Gastroesophageal sphincter (tissue), 4 donors: ENCODE measurements around the gene ZFP42. TPM values are rescaled to one million over a fixed set of nuclear protein-coding genes. Genes with fewer than 3 reads are reported as not detected.

Experiments
- ATAC-seq: fragments of 150-250 bp; one replicate; pipeline ENCODE4 v1.9.1; 2016; ENCODE audit warnings: mild to moderate bottlenecking, moderate library complexity
- H3K27ac ChIP-seq, 4 donors: fragments of 200-600 bp; sonication (generic) in 3 of 4; 1 replicate in 3 of 4; 2 replicates in 1 of 4; pipeline ENCODE4 v1.5.1; 2016 to 2019
- H3K27me3 ChIP-seq: fragments of 200-600 bp; sonication (generic); one replicate; pipeline ENCODE4 v1.5.1; 2019
- H3K36me3 ChIP-seq, 2 donors: fragments of 200-600 bp; sonication (generic); one replicate each; pipeline ENCODE4 v1.5.1; 2019; ENCODE audit warnings: control low read depth in 1 of 2
- H3K4me1 ChIP-seq, 3 donors: fragments of 200-600 bp; sonication (generic); 1 replicate in 2 of 3; 2 replicates in 1 of 3; pipeline ENCODE4 v1.5.1; 2016 to 2019; ENCODE audit warnings: control low read depth in 2 of 3
- H3K4me3 ChIP-seq, 2 donors: fragments of 200-600 bp; sonication (generic); one replicate each; pipeline ENCODE4 v1.5.1; 2019; ENCODE audit warnings: mild to moderate bottlenecking in 1 of 2, moderate library complexity in 1 of 2
- H3K9me3 ChIP-seq, 3 donors: fragments of 200-600 bp; sonication (generic); one replicate each; pipeline ENCODE4 v1.5.1; 2017 to 2019; ENCODE audit warnings: control low read depth in 2 of 3
- EP300 ChIP-seq: sonication (generic); formaldehyde crosslinking; IDR thresholded peaks from one replicate; pipeline ENCODE4 v1.6.1; 2017; ENCODE audit warnings: antibody characterized with exemption, mild to moderate bottlenecking
- POLR2A ChIP-seq, 2 donors: fragments of 450-650 bp; IDR thresholded peaks; one replicate each; pipeline ENCODE4 v1.6.1; 2017; ENCODE audit warnings: antibody characterized with exemption in 2 of 2, mild to moderate bottlenecking in 2 of 2, moderate library complexity in 1 of 2
- POLR2AphosphoS5 ChIP-seq: sonication (generic); formaldehyde crosslinking; IDR thresholded peaks from one replicate; pipeline ENCODE4 v1.6.1; 2017; ENCODE audit warnings: antibody characterized with exemption
- WGBS, 2 donors: methylation state at CpG; one replicate each; pipeline ENCODE4 v1.1.5; 2018; ENCODE audit warnings: low coverage in 1 of 2; 5-methylcytosine and 5-hydroxymethylcytosine counted together
- total RNA-seq, 4 donors: library from RNA; depleted of rRNA; stranded (reverse); fragments of >200 nt; gene quantifications; one replicate each; pipeline ENCODE4 v1.1.0, GENCODE V29; 2016
- TF ChIP-seq, protein P1 (sequence below), 4 experiments: fragments of 200-600 bp in 2 of 4; fragments of 450-650 bp in 2 of 4; sonication (generic) in 1 of 4; IDR thresholded peaks; one replicate each; pipeline ENCODE4 v1.5.1; 2017 to 2019; ENCODE audit warnings: antibody characterized with exemption in 4 of 4, mild to moderate bottlenecking in 2 of 4, moderate library complexity in 2 of 4

The ZFP42 gene
- total RNA-seq, 4 donors from 2014 or later: not detected

DNA sequence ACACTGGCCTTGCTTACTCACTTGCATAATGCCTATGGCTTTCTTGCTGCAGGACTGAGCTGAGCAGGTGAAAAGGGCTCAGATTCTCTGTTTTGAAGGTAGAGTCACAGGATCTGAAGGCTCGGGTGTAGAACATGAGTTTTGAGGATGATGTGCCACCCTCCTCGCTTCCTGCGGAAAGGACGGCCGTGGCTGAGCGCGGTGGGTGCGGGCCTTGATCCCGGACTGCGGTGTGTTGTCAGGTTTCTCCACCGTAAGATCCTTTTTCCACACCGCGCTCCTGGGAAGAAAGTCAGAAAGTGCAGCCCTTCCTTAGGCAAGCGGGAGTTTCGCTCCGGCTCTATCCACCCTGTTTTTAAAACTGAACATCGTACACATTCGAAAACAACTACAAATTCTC, 36.2 kb downstream of the ZFP42 start:
- Histone ChIP-seq H3K36me3 (no peaks in the 10 kb centered on the region), H3K27ac (no peak overlapping the region), H3K4me3 (no peak overlapping the region), H3K4me1 (no peaks in the 10 kb centered on the region), H3K27me3 (no peaks in the 10 kb centered on the region), H3K9me3 (no peaks in the 10 kb centered on the region)
- 43 to 66% methylated on average over 13 to 17 of the region's 18 CpGs for WGBS, 2 donors
- no peak for ATAC-seq
- no peak for TF ChIP-seq POLR2AphosphoS5

DNA sequence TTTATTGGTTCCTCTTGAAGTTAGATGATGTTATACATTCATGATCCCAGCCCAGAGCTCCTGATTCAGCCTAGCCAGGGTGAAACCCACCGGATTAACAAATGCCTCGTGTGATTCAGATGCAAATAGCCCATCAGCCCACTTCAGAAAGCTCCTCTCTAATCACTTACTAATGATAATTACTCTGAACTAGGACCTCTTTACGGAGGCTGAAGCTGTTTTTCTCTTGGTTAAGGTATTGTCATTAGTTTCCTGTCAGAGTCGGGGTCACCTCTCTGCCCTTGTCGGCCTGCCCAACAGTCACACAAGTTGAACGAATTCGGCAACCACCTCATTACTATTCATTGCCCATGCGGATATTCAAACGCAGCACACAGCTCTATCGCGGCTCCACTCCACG, 36.6 kb downstream of the ZFP42 start:
- H3K27me3 ChIP-seq: no peaks in the 10 kb centered on the region
- WGBS, 2 donors: 26 to 37% methylated on average over 5 to 7 of the region's 12 CpGs
- ATAC-seq: no peak
- H3K4me1 ChIP-seq: no peaks in the 10 kb centered on the region
- TF ChIP-seq, protein P1, sequence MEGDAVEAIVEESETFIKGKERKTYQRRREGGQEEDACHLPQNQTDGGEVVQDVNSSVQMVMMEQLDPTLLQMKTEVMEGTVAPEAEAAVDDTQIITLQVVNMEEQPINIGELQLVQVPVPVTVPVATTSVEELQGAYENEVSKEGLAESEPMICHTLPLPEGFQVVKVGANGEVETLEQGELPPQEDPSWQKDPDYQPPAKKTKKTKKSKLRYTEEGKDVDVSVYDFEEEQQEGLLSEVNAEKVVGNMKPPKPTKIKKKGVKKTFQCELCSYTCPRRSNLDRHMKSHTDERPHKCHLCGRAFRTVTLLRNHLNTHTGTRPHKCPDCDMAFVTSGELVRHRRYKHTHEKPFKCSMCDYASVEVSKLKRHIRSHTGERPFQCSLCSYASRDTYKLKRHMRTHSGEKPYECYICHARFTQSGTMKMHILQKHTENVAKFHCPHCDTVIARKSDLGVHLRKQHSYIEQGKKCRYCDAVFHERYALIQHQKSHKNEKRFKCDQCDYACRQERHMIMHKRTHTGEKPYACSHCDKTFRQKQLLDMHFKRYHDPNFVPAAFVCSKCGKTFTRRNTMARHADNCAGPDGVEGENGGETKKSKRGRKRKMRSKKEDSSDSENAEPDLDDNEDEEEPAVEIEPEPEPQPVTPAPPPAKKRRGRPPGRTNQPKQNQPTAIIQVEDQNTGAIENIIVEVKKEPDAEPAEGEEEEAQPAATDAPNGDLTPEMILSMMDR (IDR thresholded peaks at IDR 0.05): no peak
- TF ChIP-seq POLR2A (IDR thresholded peaks at IDR 0.05) (no peak), POLR2AphosphoS5 (no peak), EP300 (no peak)
- H3K36me3 ChIP-seq: no peaks in the 10 kb centered on the region
- no peak overlapping the region for H3K4me3 ChIP-seq
- no peak overlapping the region for H3K27ac ChIP-seq
- H3K9me3 ChIP-seq: no peaks in the 10 kb centered on the region

DNA sequence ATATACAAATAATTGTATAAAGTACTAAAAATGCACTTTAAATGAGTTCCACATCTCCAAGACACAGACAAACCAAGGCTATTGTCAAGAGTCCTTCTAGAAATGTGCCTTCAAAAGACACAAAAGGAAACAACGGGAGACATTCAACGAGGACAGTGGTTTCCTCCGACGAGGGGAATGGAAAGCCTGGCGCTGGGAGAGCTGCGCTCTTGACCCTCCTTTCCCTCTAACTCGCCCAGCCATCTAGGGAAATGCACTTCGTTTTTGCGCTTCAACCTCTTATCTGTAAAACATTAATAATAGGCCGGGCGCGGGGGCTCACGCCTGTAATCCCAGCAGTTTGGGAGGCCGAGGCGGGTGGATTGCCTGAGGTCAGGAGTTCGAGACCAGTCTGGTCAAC, 37.0 kb downstream of the ZFP42 start:
- Histone ChIP-seq H3K4me3 (no peak overlapping the region), H3K27ac (no peak overlapping the region), H3K27me3 (no peaks in the 10 kb centered on the region), H3K4me1 (no peaks in the 10 kb centered on the region), H3K36me3 (no peaks in the 10 kb centered on the region), H3K9me3 (no peaks in the 10 kb centered on the region)
- TF ChIP-seq EP300 (no peak), POLR2AphosphoS5 (no peak), POLR2A (IDR thresholded peaks at IDR 0.05) (no peak)
- TF ChIP-seq, protein P1 (IDR thresholded peaks at IDR 0.05): no peak
- no peak for ATAC-seq
- WGBS, 2 donors: 44 to 65% methylated on average over 9 to 10 of the region's 16 CpGs

DNA sequence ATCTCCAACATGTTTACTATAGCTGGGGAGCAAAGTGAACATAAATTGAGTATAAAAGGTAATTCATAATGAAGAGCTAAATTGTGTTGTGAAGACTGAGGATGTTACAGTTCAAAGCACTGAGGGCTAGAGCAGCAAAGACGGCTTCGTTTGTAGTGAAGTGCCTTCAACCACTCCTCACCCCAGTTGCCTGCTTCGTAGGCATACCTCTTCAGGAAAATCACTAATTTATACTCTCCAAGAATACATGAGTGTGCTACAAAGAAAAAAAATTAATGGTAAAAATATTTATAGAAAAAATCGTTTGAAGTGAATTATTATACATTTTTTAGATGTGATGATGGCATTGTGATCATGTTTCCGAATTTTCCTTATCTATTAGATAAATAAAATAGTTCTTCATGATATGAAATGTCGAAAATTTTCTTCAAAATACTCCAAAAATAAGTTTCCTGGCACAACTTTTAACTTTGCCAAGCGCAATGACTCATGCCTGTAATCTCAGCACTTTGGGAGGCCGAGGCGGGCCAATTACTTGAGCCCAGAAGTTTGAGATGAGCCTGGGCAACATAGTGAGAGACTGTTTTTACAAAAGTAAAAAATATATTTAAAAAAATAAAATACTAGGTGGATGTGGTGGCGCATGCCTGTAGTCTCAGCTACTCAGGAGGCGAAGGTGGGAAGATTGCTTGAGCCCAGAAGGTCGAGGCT, 41.6 kb downstream of the ZFP42 start:
- Histone ChIP-seq H3K9me3 (no peaks in the 10 kb centered on the region), H3K27me3 (no peaks in the 10 kb centered on the region), H3K4me1 (no peaks in the 10 kb centered on the region), H3K36me3 (no peaks in the 10 kb centered on the region), H3K4me3 (no peak overlapping the region), H3K27ac (no peak overlapping the region)
- no peak for ATAC-seq
- 71 to 81% methylated on average over 11 to 12 of the region's 12 CpGs for WGBS, 2 donors
- TF ChIP-seq, protein P1 (IDR thresholded peaks at IDR 0.05): no peak
- TF ChIP-seq POLR2A (IDR thresholded peaks at IDR 0.05): no peak

DNA sequence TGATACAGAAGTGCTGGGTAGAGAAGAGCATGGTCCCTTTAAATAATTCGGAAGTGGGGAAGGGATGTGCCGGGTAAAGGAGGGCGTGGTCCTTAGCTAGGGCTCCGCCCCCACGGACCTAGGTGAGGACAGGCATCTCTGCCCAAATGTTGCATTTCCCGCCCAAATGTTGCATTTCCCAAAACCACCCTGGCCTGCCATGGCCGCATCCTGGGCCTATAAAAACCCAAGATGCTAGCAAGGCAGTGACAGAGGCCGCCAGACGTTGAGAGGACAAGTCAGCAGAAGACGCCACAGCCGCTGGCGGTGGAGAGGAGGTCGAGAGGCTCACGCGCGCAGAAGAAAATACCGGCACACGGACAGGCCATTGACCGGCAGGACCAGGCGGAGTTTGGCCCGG, 46.1 kb downstream of the ZFP42 start:
- ATAC-seq: no peak
- Histone ChIP-seq H3K27ac (no peak overlapping the region), H3K9me3 (no peaks in the 10 kb centered on the region), H3K36me3 (no peaks in the 10 kb centered on the region), H3K4me1 (no peaks in the 10 kb centered on the region), H3K27me3 (no peaks in the 10 kb centered on the region), H3K4me3 (no peak overlapping the region)
- 82 to 94% methylated on average over 3 to 12 of the region's 21 CpGs for WGBS, 2 donors
- TF ChIP-seq POLR2A (IDR thresholded peaks at IDR 0.05): no peak
- no peak for TF ChIP-seq EP300
- TF ChIP-seq POLR2AphosphoS5: no peak
- TF ChIP-seq, protein P1 (IDR thresholded peaks at IDR 0.05): no peak
